ENCODE data around the gene IRGM.
"Not testable (repeated sequence)": the region's sequence is repeated elsewhere in the genome, so short reads cannot be mapped to it uniquely, and the experiment has no call there.

IRGM gene

GRCh38 chr5:150846308-150846653, at the start of gene IRGM:
IRGM (plus strand) TSS chr5:150846521; CDS start chr5:150848124, 1,603 bp downstream.
- not testable (repeated sequence) for DNase-seq (ENCODE audit: low read depth in 2 of 2)

GRCh38 chr5:150797384-150797783, 48.9 kb upstream of the IRGM start:
- no peak for DNase-seq (ENCODE audit: low read depth in 2 of 2)

- DNase-seq (ENCODE audit: low read depth in 2 of 2): no peak
Measured at GRCh38 chr5:150801117-150801927, 45.0 kb upstream of the IRGM start.

- no peak for DNase-seq (ENCODE audit: low read depth in 2 of 2)
Measured at GRCh38 chr5:150804388-150804787, 41.9 kb upstream of the IRGM start.

- no peak for DNase-seq (ENCODE audit: low read depth in 2 of 2)
Measured at GRCh38 chr5:150809363-150809762, 37.0 kb upstream of the IRGM start.

GRCh38 chr5:150815010-150815409, 31.3 kb upstream of the IRGM start:
- no peak for DNase-seq (ENCODE audit: low read depth in 2 of 2)

- DNase-seq (ENCODE audit: low read depth in 2 of 2): no peak
Measured at GRCh38 chr5:150816946-150817345, 29.4 kb upstream of the IRGM start.

- no peak for DNase-seq (ENCODE audit: low read depth in 2 of 2)
Measured at GRCh38 chr5:150829744-150830143, 16.6 kb upstream of the IRGM start.

GRCh38 chr5:150831821-150832220, 14.5 kb upstream of the IRGM start:
- DNase-seq (ENCODE audit: low read depth in 2 of 2): not testable (repeated sequence)

GRCh38 chr5:150836064-150836463, 10.3 kb upstream of the IRGM start:
- no peak for DNase-seq (ENCODE audit: low read depth in 2 of 2)

- DNase-seq (ENCODE audit: low read depth in 2 of 2): no peak
Measured at GRCh38 chr5:150836703-150837102, 9.6 kb upstream of the IRGM start.

GRCh38 chr5:150845185-150845859, 999 bp upstream of the IRGM start:
- not testable (repeated sequence) for DNase-seq (ENCODE audit: low read depth in 2 of 2)

- peak; percentile 10 to 34 for DNase-seq (ENCODE audit: low read depth in 2 of 2)
Measured at GRCh38 chr5:150846654-150847333, 473 bp downstream of the IRGM start.

GRCh38 chr5:150847334-150847695, 994 bp downstream of the IRGM start:
- DNase-seq (ENCODE audit: low read depth in 2 of 2): no peak

GRCh38 chr5:150848271-150848670, 1.9 kb downstream of the IRGM start:
- DNase-seq (ENCODE audit: low read depth in 2 of 2): no peak

GRCh38 chr5:150851039-150851438, 4.7 kb downstream of the IRGM start:
- no peak for DNase-seq (ENCODE audit: low read depth in 2 of 2)

- DNase-seq (ENCODE audit: low read depth in 2 of 2): no peak
Measured at GRCh38 chr5:150853561-150853960, 7.2 kb downstream of the IRGM start.

- not testable (repeated sequence) for DNase-seq (ENCODE audit: low read depth in 2 of 2)
Measured at GRCh38 chr5:150856700-150857099, 10.4 kb downstream of the IRGM start.

- DNase-seq (ENCODE audit: low read depth in 2 of 2): no peak
Measured at GRCh38 chr5:150860246-150860821, 14.0 kb downstream of the IRGM start.

- no peak for DNase-seq (ENCODE audit: low read depth in 2 of 2)
Measured at GRCh38 chr5:150862070-150862469, 15.7 kb downstream of the IRGM start.

- no peak for DNase-seq (ENCODE audit: low read depth in 2 of 2)
Measured at GRCh38 chr5:150879358-150879757, 33.0 kb downstream of the IRGM start.

Measured in stimulated activated CD8-positive, alpha-beta memory T cell treated with anti-CD3 and anti-CD28 coated beads, Interleukin-15, amount 100 ng/mL, for 4 hours (primary cell).